ENCODE data around the gene OPALIN.
"Not testable (repeated sequence)": the region's sequence is repeated elsewhere in the genome, so short reads cannot be mapped to it uniquely, and the experiment has no call there.

OPALIN gene

DNA sequence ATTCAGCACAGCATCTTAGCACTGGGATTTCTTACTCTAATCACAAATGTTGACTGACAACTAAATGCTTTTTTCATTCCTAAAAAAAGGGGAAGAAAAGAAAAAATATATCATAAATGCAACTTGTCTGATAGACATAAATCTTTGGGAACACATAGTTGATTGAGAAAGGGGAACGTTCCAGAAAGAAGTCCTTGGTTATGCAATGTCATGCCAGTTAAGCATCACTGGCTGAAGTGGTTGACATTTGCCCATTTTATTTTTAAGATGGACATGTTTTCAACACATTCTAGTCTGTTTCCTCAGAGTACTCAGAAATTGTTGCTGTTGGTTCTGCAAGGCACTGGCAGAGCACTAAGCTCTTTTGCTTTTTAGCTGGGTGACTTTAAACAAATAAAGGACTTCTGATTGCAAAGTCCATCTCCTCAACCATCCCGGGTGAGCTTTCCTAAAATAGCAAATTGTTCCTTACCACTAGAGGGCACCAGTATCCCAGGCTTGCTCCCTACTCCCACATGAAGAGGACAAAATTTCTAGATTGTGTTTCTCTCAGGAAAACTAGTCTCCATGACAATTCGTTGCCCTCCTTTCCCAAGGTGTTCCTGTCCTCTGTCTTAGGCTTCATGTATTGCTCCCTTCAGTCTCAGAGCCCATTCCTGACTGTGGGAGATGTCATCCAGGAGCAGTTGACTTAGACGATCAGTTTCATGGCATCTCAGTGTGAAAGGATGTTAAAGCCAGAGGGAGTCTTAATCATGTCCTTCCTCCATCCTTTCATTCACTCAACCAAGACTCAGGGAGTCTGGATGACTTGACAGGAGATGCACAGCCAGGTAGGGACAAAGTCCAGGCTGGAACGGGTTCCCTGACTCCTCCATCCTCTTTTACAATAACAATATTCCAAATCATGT, 23.9 kb downstream of the OPALIN start:
- DNase-seq, result no peak

DNA sequence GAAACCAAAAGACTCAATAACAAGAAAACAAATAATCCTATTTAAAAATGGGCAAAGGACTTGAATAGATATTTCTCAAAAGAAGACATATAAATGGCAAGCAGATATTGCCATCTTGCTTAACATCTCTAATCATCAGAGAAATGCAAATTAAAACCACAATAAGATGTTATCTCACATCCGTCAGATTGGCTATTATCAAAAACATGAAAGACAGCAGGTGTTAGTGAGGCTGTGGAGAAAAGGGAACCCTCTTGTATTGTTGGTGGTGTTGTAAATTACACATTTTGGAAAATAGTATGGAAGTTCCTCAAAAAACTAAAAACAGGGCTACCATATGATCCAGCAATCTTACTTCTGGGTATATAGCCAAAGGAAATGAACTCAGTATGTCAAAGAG, 25.7 kb downstream of the OPALIN start:
- no peak for DNase-seq

DNA sequence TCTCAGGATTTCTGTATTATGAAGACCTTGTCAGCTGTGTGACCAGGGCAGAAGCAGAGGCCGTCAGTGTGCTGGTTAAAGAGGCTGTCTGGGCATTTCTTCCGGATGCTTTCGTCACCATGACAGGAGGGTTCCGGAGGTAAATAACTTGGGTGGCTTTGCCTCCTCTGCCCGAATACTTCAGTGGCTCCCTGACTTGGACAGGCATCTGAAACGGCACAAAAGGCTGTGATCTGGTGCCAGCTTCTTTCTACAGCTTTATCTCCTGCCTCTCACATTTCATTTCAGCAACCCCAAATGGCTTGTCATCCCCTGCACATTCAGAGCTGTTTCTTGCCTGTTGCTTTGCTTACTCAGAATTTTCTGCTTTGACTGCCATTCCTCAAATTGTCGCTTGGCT, 31.3 kb downstream of the OPALIN start:
- no peak for DNase-seq

DNA sequence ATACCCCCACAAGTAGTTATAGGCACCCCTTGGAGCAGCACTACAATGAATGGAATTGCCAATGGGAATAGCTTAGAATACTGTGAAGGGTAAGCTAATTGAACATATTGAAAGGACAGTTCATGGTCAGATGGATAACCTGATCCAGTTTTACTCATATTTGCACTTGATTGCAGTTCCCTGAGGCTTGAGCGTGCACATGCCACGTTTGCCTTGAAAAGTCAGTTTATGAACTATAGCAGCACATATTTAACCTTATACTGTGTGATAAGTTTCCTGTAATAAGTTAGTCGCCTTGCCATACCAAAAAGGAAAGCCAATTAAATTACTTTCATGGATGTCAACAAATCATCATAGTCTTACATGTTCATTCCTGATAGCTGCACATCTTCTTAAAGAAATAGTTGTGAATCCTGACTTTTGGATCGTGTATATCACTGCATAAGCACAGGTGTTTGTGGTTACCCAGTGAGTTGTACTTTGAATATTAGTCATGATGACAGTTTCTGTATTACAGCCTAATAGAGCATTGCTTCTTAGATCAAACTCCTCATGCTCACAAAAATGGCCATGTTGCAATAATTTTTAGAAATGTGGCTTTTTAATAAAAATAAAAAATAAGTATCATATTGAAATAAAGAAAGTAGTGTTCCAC, 33.0 kb downstream of the OPALIN start:
- DNase-seq, result no peak

DNA sequence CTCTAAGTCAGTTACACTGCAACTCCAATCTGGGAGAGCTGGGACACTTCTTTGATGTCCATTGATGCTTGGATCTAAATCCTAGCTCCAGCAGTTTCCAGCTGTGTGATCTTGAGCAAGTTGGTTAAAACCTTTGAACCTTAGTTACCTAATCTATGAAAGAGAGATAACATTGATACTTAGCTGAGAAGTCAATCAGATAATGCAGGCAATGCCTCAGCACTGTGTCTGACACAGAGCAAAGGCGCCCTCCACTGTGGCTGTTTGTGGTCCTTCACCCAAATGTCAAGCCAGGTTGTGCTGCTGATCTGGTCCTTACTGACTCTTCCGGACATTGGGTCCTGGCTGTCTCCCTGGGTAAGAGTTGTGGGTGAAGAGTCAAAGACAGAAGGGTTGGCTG, 34.4 kb downstream of the OPALIN start:
- DNase-seq, result no peak

DNA sequence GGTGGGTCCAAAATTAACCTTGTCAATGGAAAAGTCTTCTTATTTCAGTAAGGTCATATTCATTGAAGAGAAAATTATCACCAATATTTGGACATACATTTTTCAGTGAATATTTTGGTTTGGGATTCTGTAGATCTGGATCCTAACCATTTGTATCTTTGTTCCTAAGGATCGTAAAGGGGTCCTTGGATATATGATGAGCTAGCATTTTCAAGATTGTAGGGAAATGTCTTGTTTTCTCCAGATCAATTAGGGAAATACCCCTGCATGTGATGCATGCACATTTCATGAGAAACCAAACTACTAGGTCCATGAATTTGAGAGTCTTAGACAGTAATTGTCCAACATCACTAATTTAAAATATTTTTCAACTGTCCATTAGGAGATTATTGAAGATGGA, 36.5 kb downstream of the OPALIN start:
- DNase-seq, result no peak

DNA sequence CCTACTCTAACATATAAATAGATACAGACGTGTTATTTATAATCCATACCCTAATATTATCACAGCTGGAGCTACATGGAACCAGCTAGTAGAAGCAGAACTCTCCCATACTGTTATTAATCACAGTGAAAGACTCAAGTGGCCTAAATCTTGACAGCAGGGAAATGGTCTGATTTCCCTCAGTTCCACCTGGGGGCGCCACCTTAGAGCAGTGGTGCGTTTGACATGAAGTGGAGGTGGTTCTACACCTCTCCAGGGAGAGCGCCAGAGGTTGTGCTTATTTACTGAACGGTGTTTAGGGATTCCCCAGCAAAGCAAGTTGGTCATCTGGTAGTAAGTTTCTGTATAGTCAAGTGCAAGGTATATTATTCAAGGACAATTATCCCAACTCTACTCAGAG, 37.0 kb downstream of the OPALIN start:
- no peak for DNase-seq

DNA sequence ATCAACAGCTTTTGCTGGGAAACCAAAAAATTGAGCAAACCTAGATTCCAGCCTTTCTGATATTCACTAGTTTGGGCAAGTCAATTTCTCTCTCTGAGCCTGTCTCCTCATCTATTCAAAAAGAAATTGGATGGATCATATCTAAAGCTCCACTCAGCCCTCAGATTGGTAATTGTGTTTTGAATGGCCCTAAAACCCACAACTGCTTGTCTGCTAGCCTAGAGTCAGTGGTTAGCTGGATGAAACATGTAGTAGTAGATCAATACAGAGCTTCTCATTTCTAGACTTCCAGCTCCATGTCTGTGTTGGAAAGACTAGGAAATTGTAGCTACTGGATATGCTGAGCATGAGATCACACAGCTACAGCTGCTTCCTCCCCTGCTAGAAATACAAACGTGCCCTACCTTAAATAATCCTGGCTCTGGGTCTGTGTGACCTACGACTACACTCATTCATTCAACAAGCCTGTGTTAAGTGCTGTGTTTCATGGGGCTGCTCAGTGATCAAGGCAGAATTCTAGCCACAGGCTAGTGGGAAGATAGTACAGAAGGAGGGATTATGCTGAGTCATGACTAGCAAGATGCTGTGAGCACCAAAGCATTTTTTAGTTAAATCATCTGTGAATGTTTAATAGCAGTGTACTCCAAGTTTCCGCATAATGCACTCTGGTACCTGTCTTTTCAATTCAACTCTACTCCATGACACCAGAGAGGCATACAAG, 38.9 kb downstream of the OPALIN start:
- no peak for DNase-seq

DNA sequence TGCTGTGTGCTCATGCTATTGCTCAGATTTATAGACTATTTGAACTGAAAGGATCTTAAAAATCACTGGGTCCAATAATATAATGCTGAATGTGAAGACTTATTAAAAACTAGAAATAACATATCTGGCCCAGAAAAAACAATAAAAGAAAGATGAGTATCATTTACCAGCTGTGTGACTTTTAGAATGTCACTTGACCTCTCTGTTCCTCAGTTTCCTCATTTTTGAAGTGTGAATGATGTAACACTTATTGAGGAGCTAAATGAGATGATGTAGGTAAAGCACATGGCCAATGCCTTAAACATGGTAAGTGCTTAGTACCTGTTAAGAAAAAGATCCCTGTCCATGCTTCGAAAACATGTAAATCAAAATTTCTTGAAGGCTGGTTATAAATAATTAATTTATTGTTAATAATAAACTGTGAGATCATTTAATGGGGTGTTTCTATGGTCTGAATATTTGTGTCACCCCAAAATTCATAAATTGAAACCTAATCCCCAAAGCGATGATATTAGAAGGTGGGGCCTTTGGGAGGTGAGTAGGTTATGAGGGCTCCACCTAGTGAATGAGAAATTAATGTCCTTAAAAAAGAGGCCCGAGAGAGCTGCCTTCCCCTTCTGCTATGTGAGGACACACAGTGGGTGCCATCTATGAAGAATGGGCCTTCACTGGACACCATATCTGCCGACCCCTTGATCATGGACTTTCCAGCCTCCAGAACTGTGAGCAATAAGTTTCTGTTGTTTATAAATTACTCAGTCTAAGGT, 41.6 kb downstream of the OPALIN start:
- no peak for DNase-seq

DNA sequence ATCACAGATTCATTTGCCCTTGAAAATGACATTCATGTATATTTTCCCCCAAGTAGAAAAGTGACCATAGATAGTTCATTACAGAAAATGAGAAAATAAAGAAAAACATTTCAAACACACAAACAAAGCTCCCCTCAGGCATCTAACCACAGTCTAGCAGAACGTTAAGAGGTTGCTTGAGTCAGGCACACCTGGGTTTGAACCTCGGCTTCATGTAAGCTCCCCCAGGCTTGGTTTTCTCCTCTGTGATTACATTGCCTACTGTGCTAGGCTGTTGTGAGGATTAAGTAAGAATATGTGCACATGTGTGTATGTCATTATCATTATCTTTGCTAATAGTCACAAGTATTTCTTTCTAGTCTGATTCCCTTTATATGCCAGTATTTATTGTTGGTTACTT, 45.5 kb downstream of the OPALIN start:
- DNase-seq, result no peak

DNA sequence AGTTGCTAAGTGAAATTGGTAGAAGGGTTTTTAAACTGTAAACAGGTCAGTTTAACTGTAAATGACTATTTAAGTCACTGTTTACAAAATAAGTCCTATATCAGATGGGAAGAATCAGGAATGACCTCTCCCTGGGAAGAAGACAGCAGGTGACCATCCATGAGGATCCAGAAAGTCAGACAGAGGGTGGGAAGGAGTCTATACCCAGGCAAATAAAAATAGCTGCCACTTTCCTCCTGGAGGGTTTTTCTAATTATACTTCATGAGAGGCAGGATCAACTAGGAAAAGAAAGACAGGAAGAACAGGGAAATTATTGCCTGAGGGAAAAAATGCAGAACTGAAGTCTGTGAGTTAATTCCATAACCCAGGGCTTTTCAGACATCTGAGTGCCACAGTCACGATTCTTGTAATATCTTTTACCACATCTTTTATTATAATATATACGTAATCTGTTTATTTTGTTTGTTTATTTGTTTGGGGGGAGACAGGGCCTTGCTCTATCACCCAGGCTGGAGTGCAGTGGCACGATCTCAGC, 47.6 kb downstream of the OPALIN start:
- no peak for DNase-seq

DNA sequence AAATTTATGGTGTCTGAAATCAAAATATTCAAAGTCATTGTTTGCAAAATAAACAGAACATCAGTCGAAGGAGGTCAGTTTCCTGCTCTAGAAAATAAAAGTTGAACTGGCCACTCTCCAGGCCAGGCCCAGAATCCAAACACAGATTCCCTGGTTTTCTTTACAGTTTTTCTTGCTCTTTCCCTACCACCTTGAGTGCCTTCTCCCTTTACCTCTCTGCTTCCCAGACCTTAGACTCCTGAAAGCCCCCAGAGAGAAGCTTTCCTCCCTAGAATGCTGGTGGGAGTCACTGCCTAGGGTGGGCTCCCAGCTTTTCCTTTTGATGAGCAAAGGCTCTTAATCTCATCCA, 48.5 kb downstream of the OPALIN start:
- no peak for DNase-seq

DNA sequence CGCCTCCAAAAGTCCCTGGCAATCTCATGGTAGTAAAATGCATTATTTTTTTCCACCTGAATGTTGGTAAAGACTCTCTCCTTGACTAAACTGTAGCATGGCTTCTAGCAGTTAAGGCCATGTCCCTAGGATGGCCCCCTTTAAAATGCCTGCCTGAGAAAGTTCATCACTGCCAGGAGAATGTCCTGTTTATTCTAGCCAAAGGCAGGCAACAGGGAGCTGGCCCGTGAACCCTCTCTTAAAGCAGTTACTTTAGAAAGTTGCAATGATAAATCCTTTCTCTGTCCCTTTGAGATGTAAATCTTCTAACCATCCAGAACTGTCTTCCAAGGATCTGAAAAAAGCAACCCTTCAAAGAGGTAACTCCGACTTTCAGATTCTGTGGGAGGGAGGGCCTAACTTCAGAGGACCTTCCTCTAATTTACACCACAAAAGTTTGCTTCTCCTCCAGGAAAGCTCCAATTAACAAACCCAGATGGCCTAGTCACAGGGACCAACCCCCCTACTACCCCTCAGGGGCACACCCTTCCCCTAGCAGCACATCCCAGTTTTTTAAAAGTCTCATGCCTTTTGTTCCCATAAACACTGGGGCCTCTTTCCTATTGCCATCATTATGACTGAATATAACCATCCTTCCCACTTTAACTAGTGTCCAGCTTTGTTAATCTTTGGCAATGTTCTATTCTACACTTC, 49.0 kb downstream of the OPALIN start:
- no peak for DNase-seq

DNA sequence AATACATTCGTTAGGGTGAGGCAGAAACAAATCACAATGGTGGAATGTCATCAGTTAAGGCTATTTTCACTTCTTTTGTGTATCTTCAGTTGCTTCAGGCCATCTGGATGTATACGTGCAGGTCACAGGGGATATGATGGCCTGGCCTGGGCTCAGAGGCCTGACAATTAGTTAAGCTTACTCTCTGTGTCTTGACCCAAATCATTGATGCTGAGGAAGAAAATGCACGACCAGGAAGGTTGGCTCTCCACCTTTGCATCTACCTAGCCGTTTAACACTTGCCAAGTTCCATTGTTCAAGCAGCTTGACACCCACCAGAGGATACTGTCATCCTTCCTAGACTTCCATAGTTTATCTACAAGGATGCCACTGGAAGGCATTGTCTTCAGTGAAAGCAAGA, 49.9 kb downstream of the OPALIN start:
- not testable (repeated sequence) for DNase-seq

DNA sequence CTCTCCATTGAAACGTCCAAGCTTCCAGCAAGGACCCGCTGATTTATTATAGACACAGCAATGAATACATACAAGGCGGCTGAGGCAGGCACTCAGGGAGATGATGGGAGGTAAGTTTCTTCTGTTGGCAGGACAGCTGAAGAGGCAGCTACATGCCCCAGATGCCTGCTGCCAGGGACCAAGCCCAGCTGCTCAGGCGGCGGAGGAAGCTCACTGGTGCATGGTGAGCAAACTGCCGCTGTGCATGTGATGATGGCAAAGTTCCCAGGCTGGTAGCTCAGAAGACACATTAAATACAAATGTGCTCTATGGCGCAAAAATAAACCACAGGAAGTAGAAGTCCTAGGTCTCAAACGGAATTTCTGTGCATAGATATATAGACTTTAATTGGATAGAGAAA, 52.3 kb downstream of the OPALIN start:
- peak; percentile 69 for DNase-seq

DNA sequence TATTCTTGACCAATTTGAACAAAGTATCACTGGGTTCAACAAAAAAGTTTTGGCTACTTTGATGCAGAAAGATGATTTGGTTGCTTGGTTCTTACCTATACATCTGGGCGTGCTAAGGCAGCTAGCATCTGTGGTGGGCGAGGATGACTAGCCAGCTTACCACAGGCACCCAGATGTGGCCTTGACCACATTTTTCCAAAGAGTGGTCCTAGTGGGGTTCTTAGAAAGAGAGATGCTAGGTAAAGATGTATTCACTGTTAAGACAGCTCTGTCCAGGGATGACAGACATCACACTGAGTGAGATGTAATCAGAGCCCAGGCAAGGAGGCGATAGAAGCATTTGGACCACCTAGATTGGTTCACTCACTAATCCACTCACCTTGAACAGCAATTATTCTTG, 53.8 kb downstream of the OPALIN start:
- no peak for DNase-seq

DNA sequence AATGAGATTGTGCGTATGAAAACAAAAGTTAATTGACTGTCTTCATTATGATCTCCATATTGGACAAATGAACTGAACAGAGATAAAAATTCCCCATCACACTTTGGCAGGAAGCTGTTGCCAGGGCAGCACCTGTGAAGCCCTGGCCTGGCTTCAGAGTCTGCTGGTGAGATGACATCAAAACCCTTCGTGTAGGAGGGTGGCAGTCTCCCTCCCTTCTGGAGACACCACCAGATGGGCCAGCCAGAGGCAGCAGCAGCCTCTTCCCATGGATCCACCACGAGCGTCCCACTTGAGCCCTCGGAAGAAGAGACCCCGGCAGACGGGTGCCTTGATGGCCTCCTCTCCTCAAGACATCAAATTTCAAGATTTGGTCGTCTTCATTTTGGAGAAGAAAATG, 54.6 kb downstream of the OPALIN start, which contains the start of gene DNTT:
Gene DNTT, plus strand, starts transcription at position 205 of the 400 bp plus-strand sequence. Its CDS starts 64 bp downstream, at position 269.
- DNase-seq, result no peak

DNA sequence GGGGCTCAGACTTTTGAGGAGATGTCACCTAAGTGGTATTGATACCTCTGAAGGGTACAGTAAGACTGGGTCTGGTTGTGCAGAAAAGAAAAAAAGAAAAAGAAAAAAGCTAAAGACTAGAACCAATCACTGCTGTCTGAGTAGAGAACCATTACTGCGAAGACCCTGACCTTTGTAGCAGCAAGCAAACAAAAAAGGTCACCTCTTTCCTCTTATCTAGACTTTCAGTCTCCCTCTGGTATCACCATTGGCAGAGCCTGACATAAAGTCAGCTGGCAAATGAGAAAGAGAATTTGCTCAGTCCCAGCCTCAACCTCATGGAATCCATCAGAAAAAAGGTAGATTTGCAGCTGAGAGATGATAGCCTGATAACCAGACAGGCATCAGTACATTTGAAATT, 57.2 kb downstream of the OPALIN start:
- no peak for DNase-seq

DNA sequence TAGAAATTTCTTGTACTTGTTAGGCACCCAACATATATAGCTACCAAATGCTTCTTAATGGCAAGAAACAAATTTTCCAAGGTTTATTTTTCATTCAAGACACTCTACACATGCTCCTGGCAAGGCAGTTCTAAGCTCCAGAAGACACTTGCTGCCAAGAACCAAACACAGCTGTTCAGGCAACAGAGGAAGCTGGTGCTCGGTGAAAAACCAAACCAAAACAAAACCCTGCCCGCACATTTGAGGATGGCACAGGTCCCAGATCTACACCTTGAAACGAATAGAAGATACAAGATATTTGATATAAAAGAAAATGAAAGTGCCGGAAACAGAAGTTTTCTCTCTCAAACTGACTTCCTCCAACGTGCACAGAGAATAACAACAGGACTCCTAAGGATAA, 59.4 kb downstream of the OPALIN start:
- peak; percentile 1 for DNase-seq

DNA sequence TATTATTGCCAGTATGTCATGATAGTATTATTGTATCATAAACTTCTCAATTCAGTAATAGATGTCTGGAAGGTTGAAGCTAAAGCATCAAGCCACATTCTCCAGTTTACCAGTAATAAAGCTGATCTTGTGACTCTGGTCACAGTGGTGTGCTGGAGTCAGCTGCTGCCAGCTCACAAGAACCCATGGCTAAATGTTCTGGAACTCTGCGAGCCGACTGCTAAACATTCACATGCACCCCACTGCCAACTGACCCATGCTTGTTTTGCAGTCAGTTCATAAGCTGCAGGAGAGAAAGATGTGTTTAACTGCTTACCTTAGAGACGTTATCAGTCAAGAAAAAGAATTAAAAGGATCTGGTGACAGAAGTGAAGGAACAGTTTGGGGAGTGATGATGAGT, 60.4 kb downstream of the OPALIN start:
- no peak for DNase-seq

DNA sequence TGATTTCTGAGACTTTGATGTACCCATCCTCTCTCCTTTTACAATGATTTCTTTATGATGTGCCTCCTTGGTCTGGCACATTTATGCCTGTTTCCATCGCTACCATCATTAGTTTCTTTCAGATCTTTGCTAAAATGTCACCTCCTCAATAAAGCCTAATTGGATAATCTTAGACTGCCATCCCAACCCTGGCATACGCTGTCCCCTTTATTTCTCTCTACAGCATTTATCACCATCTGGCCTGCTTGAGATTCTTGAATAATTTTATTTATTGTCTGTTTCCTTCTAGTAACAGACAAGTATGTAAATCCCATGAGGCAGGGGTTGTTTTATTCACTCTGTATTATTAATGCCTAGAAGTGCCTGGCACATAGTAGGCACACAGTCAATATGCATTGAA, 61.3 kb downstream of the OPALIN start:
- DNase-seq, result no peak

DNA sequence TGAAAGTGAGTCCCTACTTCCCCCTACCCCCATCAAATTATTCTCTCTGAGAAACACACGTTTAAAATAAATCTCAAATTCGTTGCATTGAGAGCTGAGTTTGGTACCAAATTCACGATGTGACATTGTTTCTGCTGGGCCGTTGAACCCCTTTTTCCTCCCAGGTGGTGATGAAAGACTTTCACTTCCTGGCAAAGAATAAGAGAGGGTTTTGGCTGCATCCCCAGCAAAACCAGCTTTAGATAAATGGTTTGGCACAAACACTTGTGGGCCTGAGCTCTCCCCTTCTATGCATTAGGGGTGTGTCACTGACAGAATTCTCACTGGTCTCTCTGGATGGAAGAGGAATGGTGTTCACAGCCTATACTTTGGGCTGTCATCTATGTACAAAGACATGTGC, 63.3 kb downstream of the OPALIN start:
- no peak for DNase-seq
